PC-9 (cell line): ENCODE data around the gene TJP2.

Experiments used
- EZH2 ChIP-seq: fragments of 200-600 bp; sonication (generic); IDR thresholded peaks from 2 replicates; pipeline ENCODE4 v1.8.0; 2017; ENCODE audit warnings: antibody characterized with exemption, low read depth
- TF ChIP-seq, protein P1 (sequence below): fragments of 200-600 bp; sonication (generic); conservative IDR thresholded peaks from 2 replicates; pipeline ENCODE4 v1.6.1; 2017; ENCODE audit warnings: mixed run types, antibody characterized with exemption, mild to moderate bottlenecking, moderate library complexity

DNA sequence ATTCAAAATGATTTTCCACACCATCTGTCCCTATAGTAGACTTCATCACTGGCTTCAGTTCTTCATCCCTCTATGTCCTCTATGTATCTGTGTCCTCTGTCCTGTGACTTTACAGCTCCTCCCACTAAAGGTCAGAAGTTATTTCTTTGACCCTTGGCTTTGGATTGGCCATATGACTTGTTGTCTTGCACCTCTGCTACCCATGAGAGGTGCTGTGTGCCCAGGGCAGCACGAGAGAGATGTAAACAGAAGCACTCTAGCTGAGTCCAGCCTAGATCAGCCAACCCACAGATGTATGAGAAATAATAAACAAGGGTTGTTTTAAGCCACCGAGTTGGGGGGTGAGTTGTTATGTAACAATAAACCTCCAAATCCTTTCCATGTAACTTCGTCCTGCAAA, 87.6 kb downstream of the TJP2 start:
- TF ChIP-seq, protein P1, sequence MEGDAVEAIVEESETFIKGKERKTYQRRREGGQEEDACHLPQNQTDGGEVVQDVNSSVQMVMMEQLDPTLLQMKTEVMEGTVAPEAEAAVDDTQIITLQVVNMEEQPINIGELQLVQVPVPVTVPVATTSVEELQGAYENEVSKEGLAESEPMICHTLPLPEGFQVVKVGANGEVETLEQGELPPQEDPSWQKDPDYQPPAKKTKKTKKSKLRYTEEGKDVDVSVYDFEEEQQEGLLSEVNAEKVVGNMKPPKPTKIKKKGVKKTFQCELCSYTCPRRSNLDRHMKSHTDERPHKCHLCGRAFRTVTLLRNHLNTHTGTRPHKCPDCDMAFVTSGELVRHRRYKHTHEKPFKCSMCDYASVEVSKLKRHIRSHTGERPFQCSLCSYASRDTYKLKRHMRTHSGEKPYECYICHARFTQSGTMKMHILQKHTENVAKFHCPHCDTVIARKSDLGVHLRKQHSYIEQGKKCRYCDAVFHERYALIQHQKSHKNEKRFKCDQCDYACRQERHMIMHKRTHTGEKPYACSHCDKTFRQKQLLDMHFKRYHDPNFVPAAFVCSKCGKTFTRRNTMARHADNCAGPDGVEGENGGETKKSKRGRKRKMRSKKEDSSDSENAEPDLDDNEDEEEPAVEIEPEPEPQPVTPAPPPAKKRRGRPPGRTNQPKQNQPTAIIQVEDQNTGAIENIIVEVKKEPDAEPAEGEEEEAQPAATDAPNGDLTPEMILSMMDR: no peak
- no peak for TF ChIP-seq EZH2
